ENCODE data around the gene JCAD. TPM values are rescaled to one million over a fixed set of nuclear protein-coding genes. Genes with fewer than 3 reads are reported as not detected.
"Not testable (repeated sequence)": the region's sequence is repeated elsewhere in the genome, so short reads cannot be mapped to it uniquely, and the experiment has no call there.

JCAD gene
- total RNA-seq, 1 experiment from 2014 or later, result 40.7 TPM

- ChIA-PET POLR2A (no interaction called here), CTCF (no interaction called here)
- H3K9me3 ChIP-seq (ENCODE audit: control insufficient read depth, insufficient read depth, low read depth, low read length), result no peaks in the 10 kb centered on the region
- ATAC-seq (no peak), DNase-seq (ENCODE audit: low read depth, low spot score) (no peak)
- in situ Hi-C loops (cut with HindIII; ENCODE audit: low pct_unique_long_range_greater_than_20kb, low sequenced_read_pairs), result no loop called here
- BruUV-seq (replicated peaks), result no TSS peak
- H3K27ac ChIP-seq (ENCODE audit: low read length), result no peak overlapping the region
- H3K4me3 ChIP-seq (ENCODE audit: low read depth in 2 of 2, low read length in 2 of 2), result no peak overlapping the region
- no peaks in the 10 kb centered on the region for H3K27me3 ChIP-seq (ENCODE audit: control insufficient read depth, insufficient read depth, low read length)
- no peaks in the 10 kb centered on the region for H3K4me1 ChIP-seq (ENCODE audit: control insufficient read depth, insufficient read depth, low read length)
- intact Hi-C loops (cut with micrococcal nuclease; ENCODE audit: unreplicated experiment), result no loop called here
- H3K36me3 ChIP-seq (ENCODE audit: control insufficient read depth, insufficient read depth, low read length), result no peaks in the 10 kb centered on the region
- TF ChIP-seq, protein P1, sequence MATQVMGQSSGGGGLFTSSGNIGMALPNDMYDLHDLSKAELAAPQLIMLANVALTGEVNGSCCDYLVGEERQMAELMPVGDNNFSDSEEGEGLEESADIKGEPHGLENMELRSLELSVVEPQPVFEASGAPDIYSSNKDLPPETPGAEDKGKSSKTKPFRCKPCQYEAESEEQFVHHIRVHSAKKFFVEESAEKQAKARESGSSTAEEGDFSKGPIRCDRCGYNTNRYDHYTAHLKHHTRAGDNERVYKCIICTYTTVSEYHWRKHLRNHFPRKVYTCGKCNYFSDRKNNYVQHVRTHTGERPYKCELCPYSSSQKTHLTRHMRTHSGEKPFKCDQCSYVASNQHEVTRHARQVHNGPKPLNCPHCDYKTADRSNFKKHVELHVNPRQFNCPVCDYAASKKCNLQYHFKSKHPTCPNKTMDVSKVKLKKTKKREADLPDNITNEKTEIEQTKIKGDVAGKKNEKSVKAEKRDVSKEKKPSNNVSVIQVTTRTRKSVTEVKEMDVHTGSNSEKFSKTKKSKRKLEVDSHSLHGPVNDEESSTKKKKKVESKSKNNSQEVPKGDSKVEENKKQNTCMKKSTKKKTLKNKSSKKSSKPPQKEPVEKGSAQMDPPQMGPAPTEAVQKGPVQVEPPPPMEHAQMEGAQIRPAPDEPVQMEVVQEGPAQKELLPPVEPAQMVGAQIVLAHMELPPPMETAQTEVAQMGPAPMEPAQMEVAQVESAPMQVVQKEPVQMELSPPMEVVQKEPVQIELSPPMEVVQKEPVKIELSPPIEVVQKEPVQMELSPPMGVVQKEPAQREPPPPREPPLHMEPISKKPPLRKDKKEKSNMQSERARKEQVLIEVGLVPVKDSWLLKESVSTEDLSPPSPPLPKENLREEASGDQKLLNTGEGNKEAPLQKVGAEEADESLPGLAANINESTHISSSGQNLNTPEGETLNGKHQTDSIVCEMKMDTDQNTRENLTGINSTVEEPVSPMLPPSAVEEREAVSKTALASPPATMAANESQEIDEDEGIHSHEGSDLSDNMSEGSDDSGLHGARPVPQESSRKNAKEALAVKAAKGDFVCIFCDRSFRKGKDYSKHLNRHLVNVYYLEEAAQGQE (IDR thresholded peaks at IDR 0.05; ENCODE audit: insufficient read depth in 1 of 2, low read depth in 2 of 2, low read length in 1 of 2), result no peak
Measured at GRCh38 chr10:30103595-30104320, 44.4 kb upstream of the JCAD start.

DNA sequence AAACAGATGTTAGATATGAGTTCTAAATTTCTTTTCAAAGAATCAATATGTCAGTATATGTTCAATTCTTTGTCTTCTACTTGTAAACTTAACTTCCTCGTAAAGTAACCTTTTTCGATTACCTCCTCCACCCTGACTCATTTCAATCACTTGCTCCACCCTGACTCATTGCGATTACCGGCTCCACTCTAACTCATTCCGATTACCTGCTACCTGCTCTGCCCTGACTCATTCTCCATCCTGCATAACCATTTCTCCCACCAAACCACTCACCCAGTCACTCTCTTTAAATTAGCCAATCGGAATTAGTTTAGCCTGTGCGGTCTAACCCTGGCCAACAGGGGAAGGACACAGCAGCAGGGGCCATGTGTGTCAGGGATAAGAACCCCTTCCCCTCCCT lies 40.3 kb upstream of the JCAD start:
- H3K27ac ChIP-seq (ENCODE audit: low read length); H3K27me3 ChIP-seq (ENCODE audit: control insufficient read depth, insufficient read depth, low read length); H3K9me3 ChIP-seq (ENCODE audit: control insufficient read depth, insufficient read depth, low read depth, low read length); in situ Hi-C loops (cut with HindIII; ENCODE audit: low pct_unique_long_range_greater_than_20kb, low sequenced_read_pairs); H3K4me3 ChIP-seq (ENCODE audit: low read depth in 2 of 2, low read length in 2 of 2); DNase-seq (ENCODE audit: low read depth, low spot score); POLR2A ChIA-PET; intact Hi-C loops (cut with micrococcal nuclease; ENCODE audit: unreplicated experiment); CTCF ChIA-PET; BruUV-seq (replicated peaks); H3K36me3 ChIP-seq (ENCODE audit: control insufficient read depth, insufficient read depth, low read length); H3K4me1 ChIP-seq (ENCODE audit: control insufficient read depth, insufficient read depth, low read length); ATAC-seq: not testable (repeated sequence)

- TF ChIP-seq TCF7L2 (IDR thresholded peaks at IDR 0.05; ENCODE audit: low read depth, low read length) (no peak), POLR2AphosphoS5 (IDR thresholded peaks at IDR 0.05; ENCODE audit: low read depth, low read length) (no peak), SIN3A (IDR thresholded peaks at IDR 0.05; ENCODE audit: borderline replicate concordance, insufficient read depth, low read depth, low read length) (no peak), CTCF (IDR thresholded peaks at IDR 0.05) (no peak)
- TF ChIP-seq, protein P1 (IDR thresholded peaks at IDR 0.05; ENCODE audit: insufficient read depth in 1 of 2, low read depth in 2 of 2, low read length in 1 of 2), result no peak
- H3K27ac ChIP-seq (ENCODE audit: low read length), result no peak overlapping the region
- peaks cover 3% of the 10 kb centered on the region; the same call in 1 of the 2 replicates for H3K4me1 ChIP-seq (ENCODE audit: control insufficient read depth, insufficient read depth, low read length)
- ChIA-PET POLR2A (no interaction called here), CTCF (no interaction called here)
- no peaks in the 10 kb centered on the region for H3K9me3 ChIP-seq (ENCODE audit: control insufficient read depth, insufficient read depth, low read depth, low read length)
- no peaks in the 10 kb centered on the region for H3K36me3 ChIP-seq (ENCODE audit: control insufficient read depth, insufficient read depth, low read length)
- H3K27me3 ChIP-seq (ENCODE audit: control insufficient read depth, insufficient read depth, low read length), result no peaks in the 10 kb centered on the region
- intact Hi-C loops (cut with micrococcal nuclease; ENCODE audit: unreplicated experiment) (no loop called here), in situ Hi-C loops (cut with HindIII; ENCODE audit: low pct_unique_long_range_greater_than_20kb, low sequenced_read_pairs) (no loop called here)
- BruUV-seq (replicated peaks), result no TSS peak
- ATAC-seq (no peak), DNase-seq (ENCODE audit: low read depth, low spot score) (no peak)
- H3K4me3 ChIP-seq (ENCODE audit: low read depth in 2 of 2, low read length in 2 of 2), result no peak overlapping the region
Measured at GRCh38 chr10:30099101-30099500, 39.7 kb upstream of the JCAD start.

All from Panc1 (cell line).